CD14-positive monocyte (primary cell): Measurements from ENCODE around the gene TJP3. TPM values are rescaled to one million over a fixed set of nuclear protein-coding genes. Genes with fewer than 3 reads are reported as not detected.

ENCODE experiments used
- DNase-seq, 3 donors: peaks; one replicate each; pipeline ENCODE4 v3.0.0-alpha.2; 2011 to 2022
- H2AFZ ChIP-seq: 2 replicates; pipeline ENCODE4 v1.6.0; 2012; ENCODE audit warnings: mild to moderate bottlenecking, low read depth, low read length, inconsistent platforms; ENCODE audit not compliant: insufficient read depth, poor library complexity, severe bottlenecking
- H3K27ac ChIP-seq, 2 donors: 1 replicate in 1 of 2; 2 replicates in 1 of 2; pipeline ENCODE4 v1.5.1; 2012 to 2013; ENCODE audit warnings: low read length in 2 of 2, control low read depth in 1 of 2, inconsistent platforms in 1 of 2, low read depth in 1 of 2, mild to moderate bottlenecking in 1 of 2
- H3K27me3 ChIP-seq, 2 donors: one replicate each; pipeline versions ENCODE4 v1.6.0 to v1.6.1; 2011 to 2013; ENCODE audit warnings: low read length in 2 of 2; ENCODE audit not compliant: control insufficient read depth in 2 of 2, insufficient read depth in 2 of 2
- H3K36me3 ChIP-seq, 2 donors: replicated peaks in 1 of 2; 1 replicate in 1 of 2; 2 replicates in 1 of 2; pipeline versions ENCODE4 v1.5.1 to v1.6.1; 2012 to 2013; ENCODE audit warnings: low read length in 2 of 2, control low read depth in 1 of 2, inconsistent platforms in 1 of 2, mild to moderate bottlenecking in 1 of 2; ENCODE audit not compliant: insufficient read depth in 2 of 2, control insufficient read depth in 1 of 2
- H3K4me1 ChIP-seq, 2 donors: 1 replicate in 1 of 2; 2 replicates in 1 of 2; pipeline versions ENCODE4 v1.5.1 to v1.6.1; 2012 to 2013; ENCODE audit warnings: low read length in 2 of 2, control low read depth in 1 of 2, inconsistent platforms in 1 of 2, mild to moderate bottlenecking in 1 of 2, moderate library complexity in 1 of 2; ENCODE audit not compliant: insufficient read depth in 2 of 2, control insufficient read depth in 1 of 2
- H3K4me2 ChIP-seq: replicated peaks from 2 replicates; pipeline ENCODE3; 2012; ENCODE audit warnings: low read length, moderate library complexity, mild to moderate bottlenecking; ENCODE audit not compliant: poor library complexity, severe bottlenecking; ENCODE audit errors: extremely low read depth
- H3K4me3 ChIP-seq, 3 experiments: fragments of 200-600 bp in 1 of 3; sonication (generic) in 1 of 3; replicated peaks in 1 of 3; 1 replicate in 2 of 3; 2 replicates in 1 of 3; pipeline ENCODE4 v1.5.1; 2011 to 2013; ENCODE audit warnings: low read length in 3 of 3, mild to moderate bottlenecking in 3 of 3, control low read depth in 2 of 3, low read depth in 2 of 3, inconsistent platforms in 1 of 3, moderate library complexity in 1 of 3
- H3K79me2 ChIP-seq: 2 replicates; pipeline ENCODE4 v1.6.0; 2012; ENCODE audit warnings: mild to moderate bottlenecking, control low read depth, inconsistent platforms, low read length, moderate library complexity; ENCODE audit not compliant: insufficient read depth
- H3K9ac ChIP-seq: 2 replicates; pipeline ENCODE4 v1.6.0; 2017; ENCODE audit warnings: low read length, mild to moderate bottlenecking; ENCODE audit not compliant: insufficient read depth, poor library complexity, severe bottlenecking
- H3K9me3 ChIP-seq, 2 donors: replicated peaks in 1 of 2; 1 replicate in 1 of 2; 2 replicates in 1 of 2; pipeline versions ENCODE4 v1.5.1 to v1.6.1; 2012 to 2013; ENCODE audit warnings: low read length in 2 of 2, control low read depth in 1 of 2; ENCODE audit not compliant: control insufficient read depth in 1 of 2, insufficient read depth in 1 of 2
- H4K20me1 ChIP-seq: 2 replicates; pipeline ENCODE4 v1.6.0; 2012; ENCODE audit warnings: mild to moderate bottlenecking, low read length, control low read depth, moderate library complexity; ENCODE audit not compliant: insufficient read depth
- H3K27ac Mint-ChIP-seq, 7 donors: one replicate each; pipeline ENCODE4 v1.8.0; 2020; ENCODE audit warnings: mild to moderate bottlenecking in 7 of 7, mixed read lengths in 7 of 7, moderate library complexity in 6 of 7, inconsistent platforms in 2 of 7
- H3K27me3 Mint-ChIP-seq, 3 donors: one replicate each; pipeline ENCODE4 v1.8.0; 2021 to 2022; ENCODE audit warnings: low read depth in 3 of 3, mild to moderate bottlenecking in 3 of 3, mixed read lengths in 3 of 3, moderate library complexity in 3 of 3, inconsistent platforms in 1 of 3
- H3K36me3 Mint-ChIP-seq, 2 donors: one replicate each; pipeline ENCODE4 v1.8.0; 2020; ENCODE audit warnings: mixed read lengths in 2 of 2, inconsistent platforms in 1 of 2, mild to moderate bottlenecking in 1 of 2
- H3K4me1 Mint-ChIP-seq: one replicate; pipeline ENCODE4 v1.8.0; 2020; ENCODE audit warnings: mild to moderate bottlenecking, mixed read lengths
- H3K4me3 Mint-ChIP-seq, 2 donors: one replicate each; pipeline ENCODE4 v1.8.0; 2020; ENCODE audit warnings: mild to moderate bottlenecking in 2 of 2, mixed read lengths in 2 of 2, moderate library complexity in 1 of 2
- H3K9me3 Mint-ChIP-seq, 7 donors: one replicate each; pipeline ENCODE4 v1.8.0; 2020 to 2022; ENCODE audit warnings: mixed read lengths in 7 of 7, mild to moderate bottlenecking in 6 of 7, moderate library complexity in 6 of 7, inconsistent platforms in 2 of 7
- CTCF ChIP-seq: fragments of 200-600 bp; IDR thresholded peaks from one replicate; pipeline ENCODE4 v1.8.0; 2022; ENCODE audit warnings: antibody characterized with exemption, mild to moderate bottlenecking
- WGBS: methylation state at CpG from one replicate; pipeline ENCODE4 v1.1.5; 2013; ENCODE audit warnings: missing lambda C conversion rate; ENCODE audit not compliant: insufficient coverage; 5-methylcytosine and 5-hydroxymethylcytosine counted together
- intact Hi-C, 2 donors: fragments of 100-400 bp; cut with micrococcal nuclease; formaldehyde crosslinking; loops; one replicate each; pipeline versions ENCODE4 v1.15.0 to v1.15.1; 2023
- polyA plus RNA-seq, 3 donors: library from polyadenylated mRNA; depleted of rRNA in 1 of 3; unstranded in 2 of 3; stranded (reverse) in 1 of 3; fragments of 300-500 nt in 2 of 3; fragments of >200 nt in 1 of 3; fragmentation: Illumina TruSeq in 2 of 3; gene quantifications; 1 replicate in 2 of 3; 2 replicates in 1 of 3; pipeline ENCODE4 v1.2.3, GENCODE V29; 2012 to 2021

TJP3 gene
- polyA plus RNA-seq, 3 donors, result 0.01 TPM; not detected in 2

- intact Hi-C loops, result no loop called here
- Histone ChIP-seq H3K79me2 (peaks cover 83% of the 10 kb centered on the region), H3K36me3 (peaks cover 13 to 24% of the 10 kb centered on the region in 2 donors), H3K27me3 (no peaks in the 10 kb centered on the region), H3K9ac (no peak overlapping the region), H3K27ac (no peak overlapping the region), H4K20me1 (peaks cover 82% of the 10 kb centered on the region), H3K4me2 (no peak overlapping the region), H3K9me3 (no peaks in the 10 kb centered on the region), H3K4me3 (no peak overlapping the region), H3K4me1 (peaks cover 5 to 13% of the 10 kb centered on the region in 2 donors), H2AFZ (no peak overlapping the region)
- no peak for DNase-seq
- no peak for TF ChIP-seq CTCF
- Mint-ChIP-seq H3K4me3 (no peak overlapping the region), H3K27ac (peak overlapping the region in 1 of 7 donors; percentile 14), H3K27me3 (peaks cover 0 to 3% (median 0%) of the 10 kb centered on the region in 3 donors), H3K9me3 (peaks cover 0 to 3% (median 0%) of the 10 kb centered on the region in 7 donors), H3K36me3 (peaks cover 4 to 35% of the 10 kb centered on the region in 2 donors), H3K4me1 (peaks cover 16% of the 10 kb centered on the region)
- WGBS, result 95% methylated on average over 10 of the region's 10 CpGs
Measured at GRCh38 chr19:3696660-3696995, 11.6 kb upstream of the TJP3 start.

- Histone ChIP-seq H3K4me2 (no peak overlapping the region), H3K4me1 (peaks cover 5 to 13% of the 10 kb centered on the region in 2 donors), H3K79me2 (peaks cover 78% of the 10 kb centered on the region), H3K9ac (no peak overlapping the region), H4K20me1 (peaks cover 78% of the 10 kb centered on the region), H3K9me3 (no peaks in the 10 kb centered on the region), H2AFZ (no peak overlapping the region), H3K27ac (no peak overlapping the region), H3K4me3 (no peak overlapping the region), H3K27me3 (no peaks in the 10 kb centered on the region), H3K36me3 (peaks cover 13 to 24% of the 10 kb centered on the region in 2 donors)
- intact Hi-C loops, result no loop called here
- Mint-ChIP-seq H3K4me1 (peaks cover 16% of the 10 kb centered on the region), H3K27ac (peak overlapping the region in 2 of 7 donors; percentile 6 to 14), H3K4me3 (no peak overlapping the region), H3K36me3 (peaks cover 4 to 35% of the 10 kb centered on the region in 2 donors), H3K9me3 (peaks cover 0 to 3% (median 0%) of the 10 kb centered on the region in 7 donors), H3K27me3 (peaks cover 0 to 3% (median 0%) of the 10 kb centered on the region in 3 donors)
- DNase-seq, result no peak
- WGBS, result 98% methylated on average over 30 of the region's 30 CpGs
- TF ChIP-seq CTCF, result no peak
Measured at GRCh38 chr19:3697094-3697493, 11.1 kb upstream of the TJP3 start.
